Gastrocnemius medialis (tissue), 4 donors: Measurements from ENCODE around the gene PLAC9. TPM values are rescaled to one million over a fixed set of nuclear protein-coding genes. Genes with fewer than 3 reads are reported as not detected.

Experiments used
- ATAC-seq, 2 donors: fragments of 150-250 bp; one replicate each; pipeline ENCODE4 v1.9.1; 2016
- DNase-seq, 2 donors: peaks; one replicate each; pipeline ENCODE4 v3.0.0-alpha.2; 2019
- H3K27ac ChIP-seq, 4 donors: fragments of 200-600 bp; sonication (generic); 1 replicate in 1 of 4; 2 replicates in 3 of 4; pipeline ENCODE4 v1.5.1; 2016 to 2018; ENCODE audit warnings: mild to moderate bottlenecking in 2 of 4, moderate library complexity in 1 of 4
- H3K27me3 ChIP-seq, 3 donors: fragments of 200-600 bp; sonication (generic) in 2 of 3; 1 replicate in 1 of 3; 2 replicates in 2 of 3; pipeline versions ENCODE4 v1.5.1 to v1.6.0; 2016 to 2019; ENCODE audit warnings: mild to moderate bottlenecking in 1 of 3, moderate library complexity in 1 of 3
- H3K36me3 ChIP-seq, 2 donors: fragments of 200-600 bp; sonication (generic) in 1 of 2; one replicate each; pipeline ENCODE4 v1.5.1; 2017 to 2018
- H3K4me1 ChIP-seq, 2 donors: fragments of 200-600 bp; sonication (generic) in 1 of 2; one replicate each; pipeline ENCODE4 v1.5.1; 2016 to 2017; ENCODE audit warnings: mild to moderate bottlenecking in 2 of 2
- H3K4me3 ChIP-seq, 4 donors: fragments of 200-600 bp; sonication (generic) in 3 of 4; 1 replicate in 1 of 4; 2 replicates in 3 of 4; pipeline ENCODE4 v1.5.1; 2016 to 2019; ENCODE audit warnings: mild to moderate bottlenecking in 2 of 4
- H3K9me3 ChIP-seq, 3 donors: fragments of 200-600 bp; sonication (generic) in 2 of 3; 1 replicate in 1 of 3; 2 replicates in 2 of 3; pipeline ENCODE4 v1.5.1; 2016 to 2019
- CTCF ChIP-seq, 5 experiments: fragments of 450-650 bp in 3 of 5; fragments of 200-600 bp in 2 of 5; sonication (generic) in 2 of 5; IDR thresholded peaks in 4 of 5; conservative IDR thresholded peaks in 1 of 5; 1 replicate in 4 of 5; 2 replicates in 1 of 5; pipeline ENCODE4 v1.5.1; 2016 to 2019; ENCODE audit warnings: antibody characterized with exemption in 5 of 5, mild to moderate bottlenecking in 3 of 5, moderate library complexity in 3 of 5
- POLR2A ChIP-seq, 2 donors: fragments of 450-650 bp; IDR thresholded peaks; one replicate each; pipeline ENCODE4 v1.6.1; 2017; ENCODE audit warnings: antibody characterized with exemption in 2 of 2, mild to moderate bottlenecking in 2 of 2, moderate library complexity in 2 of 2
- in situ Hi-C, 4 donors: fragments of 200-750 bp; cut with MboI; loops; one replicate each; pipeline versions ENCODE4 v1.15.0 to v1.8.0; 2017; ENCODE audit warnings: low sequenced_read_pairs in 4 of 4
- intact Hi-C: fragments of 100-400 bp; cut with DNase I; formaldehyde crosslinking; loops from one replicate; pipeline ENCODE4 v1.15.1; 2023; ENCODE audit warnings: low total_unique reads
- total RNA-seq, 4 donors: library from RNA; depleted of rRNA; stranded (reverse); fragments of >200 nt; gene quantifications; one replicate each; pipeline versions ENCODE4 v1.1.0 to v1.2.3, GENCODE V29; 2016

PLAC9 gene
- total RNA-seq, 4 donors from 2014 or later, result 4.6 to 16.1 (median 6.9) TPM

- H3K27ac ChIP-seq, result peak overlapping the region; percentile 50 to 77 (median 65)
Measured at GRCh38 chr10:80174641-80175395, 42.3 kb downstream of the PLAC9 start.

GRCh38 chr10:80176526-80176925 lies 44.0 kb downstream of the PLAC9 start:
- Histone ChIP-seq H3K4me3 (no peak overlapping the region), H3K36me3 (peaks cover 0 to 9% of the 10 kb centered on the region in 2 donors), H3K27ac (peak overlapping the region in 1 of 4 donors; percentile 27), H3K9me3 (no peaks in the 10 kb centered on the region), H3K4me1 (peaks cover 73 to 74% of the 10 kb centered on the region in 2 donors), H3K27me3 (no peaks in the 10 kb centered on the region)
- no peak for DNase-seq
- intact Hi-C loops, result no loop called here
- in situ Hi-C loops, result no loop called here
- no peak for TF ChIP-seq CTCF (IDR thresholded peaks at IDR 0.05 in 4 of 5, conservative IDR thresholded peaks at IDR 0.05 in 1 of 5)
- no peak for TF ChIP-seq POLR2A (IDR thresholded peaks at IDR 0.05)
- ATAC-seq, result no peak

More at GRCh38 chr10:80174641-80175395, 42.3 kb downstream of the PLAC9 start:
- no peak overlapping the region for H3K4me3 ChIP-seq
- no peaks in the 10 kb centered on the region for H3K9me3 ChIP-seq
- ATAC-seq (no peak), DNase-seq (no peak)
- intact Hi-C loops, result no loop called here
- in situ Hi-C loops, result no loop called here
- H3K27me3 ChIP-seq, result no peaks in the 10 kb centered on the region
- H3K4me1 ChIP-seq, result peaks cover 58 to 65% of the 10 kb centered on the region in 2 donors
- peaks cover 0 to 20% of the 10 kb centered on the region in 2 donors for H3K36me3 ChIP-seq
- TF ChIP-seq POLR2A (IDR thresholded peaks at IDR 0.05), result no peak
- no peak for TF ChIP-seq CTCF (IDR thresholded peaks at IDR 0.05 in 4 of 5, conservative IDR thresholded peaks at IDR 0.05 in 1 of 5)

- no peak for ATAC-seq
- Histone ChIP-seq H3K27ac (peak overlapping the region in 2 of 4 donors; percentile 5 to 17), H3K4me1 (peaks cover 75 to 77% of the 10 kb centered on the region in 2 donors), H3K4me3 (no peak overlapping the region), H3K9me3 (no peaks in the 10 kb centered on the region), H3K36me3 (no peaks in the 10 kb centered on the region), H3K27me3 (no peaks in the 10 kb centered on the region)
- TF ChIP-seq CTCF (IDR thresholded peaks at IDR 0.05 in 4 of 5, conservative IDR thresholded peaks at IDR 0.05 in 1 of 5) (no peak), POLR2A (IDR thresholded peaks at IDR 0.05) (no peak)
- intact Hi-C loops (no loop called here), in situ Hi-C loops (no loop called here)
- DNase-seq, result no peak
Measured at GRCh38 chr10:80177781-80178636, 45.5 kb downstream of the PLAC9 start.

- peaks cover 83% of the 10 kb centered on the region in 2 donors for H3K4me1 ChIP-seq
- H3K36me3 ChIP-seq, result no peaks in the 10 kb centered on the region
- intact Hi-C loops (no loop called here), in situ Hi-C loops (no loop called here)
- DNase-seq, result no peak
- peak overlapping the region in 2 of 4 donors; percentile 22 to 23 for H3K27ac ChIP-seq
- ATAC-seq, result no peak
- no peak overlapping the region for H3K4me3 ChIP-seq
- TF ChIP-seq CTCF (IDR thresholded peaks at IDR 0.05 in 4 of 5, conservative IDR thresholded peaks at IDR 0.05 in 1 of 5) (no peak), POLR2A (IDR thresholded peaks at IDR 0.05) (no peak)
- H3K27me3 ChIP-seq, result no peaks in the 10 kb centered on the region
- H3K9me3 ChIP-seq, result no peaks in the 10 kb centered on the region
Measured at GRCh38 chr10:80182986-80183385, 50.5 kb downstream of the PLAC9 start.
